Sigmoid colon (tissue), 7 donors: ENCODE data around the gene CDIP1. TPM values are rescaled to one million over a fixed set of nuclear protein-coding genes. Genes with fewer than 3 reads are reported as not detected.

Source experiments
- DNase-seq: peaks from one replicate; pipeline ENCODE4 v3.0.0-alpha.2; 2019
- H3K27ac ChIP-seq, 4 donors: fragments of 200-600 bp; sonication (generic); one replicate each; pipeline ENCODE4 v1.5.1; 2016 to 2019; ENCODE audit warnings: mild to moderate bottlenecking in 1 of 4
- H3K27me3 ChIP-seq, 3 donors: fragments of 200-600 bp; sonication (generic); one replicate each; pipeline ENCODE4 v1.5.1; 2019; ENCODE audit warnings: mild to moderate bottlenecking in 1 of 3
- H3K36me3 ChIP-seq, 4 donors: fragments of 200-600 bp; sonication (generic); one replicate each; pipeline ENCODE4 v1.5.1; 2016 to 2019
- H3K4me1 ChIP-seq, 4 donors: fragments of 200-600 bp; sonication (generic); one replicate each; pipeline ENCODE4 v1.5.1; 2017 to 2019
- H3K4me3 ChIP-seq, 4 donors: fragments of 200-600 bp; sonication (generic); one replicate each; pipeline ENCODE4 v1.5.1; 2017 to 2019; ENCODE audit warnings: mild to moderate bottlenecking in 2 of 4, moderate library complexity in 1 of 4
- H3K9me3 ChIP-seq, 4 donors: fragments of 200-600 bp in 3 of 4; sonication (generic) in 3 of 4; one replicate each; pipeline versions ENCODE4 v1.5.1 to v1.6.1; 2013 to 2019
- EP300 ChIP-seq, 4 donors: sonication (generic); formaldehyde crosslinking; IDR thresholded peaks; one replicate each; pipeline ENCODE4 v1.6.1; 2017; ENCODE audit warnings: antibody characterized with exemption in 4 of 4
- POLR2A ChIP-seq, 2 donors: fragments of 450-650 bp; IDR thresholded peaks; one replicate each; pipeline ENCODE4 v1.6.1; 2016; ENCODE audit warnings: antibody characterized with exemption in 2 of 2, mild to moderate bottlenecking in 2 of 2, moderate library complexity in 2 of 2
- POLR2AphosphoS5 ChIP-seq, 4 donors: sonication (generic); formaldehyde crosslinking; IDR thresholded peaks; one replicate each; pipeline ENCODE4 v1.6.1; 2017; ENCODE audit warnings: antibody characterized with exemption in 4 of 4
- WGBS, 2 donors: extraction: QIAGEN DNeasy Blood & Tissue Kit; methylation state at CpG; one replicate each; pipeline ENCODE4 v1.1.7; 2013; 5-methylcytosine and 5-hydroxymethylcytosine counted together
- intact Hi-C: fragments of 100-400 bp; cut with DNase I; formaldehyde crosslinking; loops from one replicate; pipeline ENCODE4 v1.15.1; 2023
- polyA plus RNA-seq, 3 donors: library from polyadenylated mRNA; stranded (reverse); fragments of 200-250 nt; gene quantifications; one replicate each; pipeline ENCODE4 v1.2.3, GENCODE V29; 2013
- total RNA-seq, 4 donors: library from RNA; depleted of rRNA; stranded (reverse); fragments of >200 nt; gene quantifications; one replicate each; pipeline ENCODE4 v1.1.0, GENCODE V29; 2016
- TF ChIP-seq, protein P1 (sequence below), 4 experiments: fragments of 450-650 bp in 3 of 4; fragments of 200-600 bp in 1 of 4; IDR thresholded peaks; one replicate each; pipeline ENCODE4 v1.5.1; 2016 to 2019; ENCODE audit warnings: antibody characterized with exemption in 4 of 4, mild to moderate bottlenecking in 3 of 4, moderate library complexity in 2 of 4
- donor health status: healthy with polysubstance abuse.
- donor health status: Bipolar disorder and iron deficiency.
- donor health status: healthy.

CDIP1 gene
- total and polyA plus RNA-seq, 7 donors, result 10.8 to 22.4 (median 16.1) TPM

DNA sequence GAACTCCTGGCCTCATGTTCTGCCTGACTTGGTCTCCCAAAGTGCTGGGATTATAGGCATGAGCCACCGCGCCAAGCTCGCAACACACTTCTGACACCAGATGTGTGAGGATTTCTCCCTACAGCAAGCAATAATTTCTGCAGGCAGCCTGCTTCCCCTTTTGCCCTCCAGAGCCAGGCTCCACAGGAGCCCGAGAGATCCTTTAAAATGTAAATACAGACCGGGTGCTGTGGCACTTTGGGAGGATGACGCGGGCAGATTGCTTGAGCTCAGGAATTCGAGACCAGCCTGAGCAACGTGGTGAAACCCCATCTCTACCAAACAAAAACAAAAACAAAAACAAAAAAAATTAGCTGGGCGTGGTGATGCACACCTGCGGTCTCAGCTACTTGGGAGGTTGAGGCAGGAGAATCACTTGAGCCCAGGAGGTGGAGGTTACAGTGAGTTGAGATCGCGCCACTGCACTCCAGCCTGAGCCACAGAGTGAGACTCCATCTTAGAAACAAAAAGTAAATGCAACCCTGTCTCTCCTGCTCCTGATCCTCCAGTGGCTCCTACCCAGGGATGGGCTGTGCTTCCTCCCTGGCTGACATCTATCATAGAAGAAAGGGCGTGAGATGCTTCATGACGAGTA, 32.2 kb upstream of the CDIP1 start:
- 82 to 86% methylated on average over 15 of the region's 15 CpGs for WGBS, 2 donors
- DNase-seq, result no peak
- intact Hi-C loops, result no loop called here

DNA sequence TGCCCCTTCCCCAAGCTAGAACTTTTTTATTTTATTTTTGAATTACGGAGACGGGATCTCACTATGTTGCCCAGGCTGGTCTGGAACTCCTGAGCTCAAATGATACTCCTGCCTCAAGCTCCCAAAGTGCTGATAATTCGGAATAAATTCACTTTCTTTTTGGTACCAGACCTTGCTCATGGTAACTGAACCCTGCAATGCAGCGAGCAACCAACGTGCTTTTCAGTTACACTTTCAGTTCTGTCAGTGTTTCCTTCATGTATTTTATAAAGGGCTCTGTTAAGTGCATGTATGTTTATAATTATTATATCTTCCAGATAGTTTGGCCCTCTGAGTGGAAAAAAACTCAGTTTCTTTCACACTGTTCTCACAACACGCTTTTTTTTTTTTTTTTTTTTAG, 31.5 kb upstream of the CDIP1 start:
- intact Hi-C loops, result no loop called here
- Histone ChIP-seq H3K27ac (no peak overlapping the region), H3K4me3 (no peak overlapping the region), H3K9me3 (no peaks in the 10 kb centered on the region), H3K36me3 (no peaks in the 10 kb centered on the region), H3K27me3 (no peaks in the 10 kb centered on the region), H3K4me1 (no peaks in the 10 kb centered on the region)
- no peak for DNase-seq
- no peak for TF ChIP-seq EP300 (IDR thresholded peaks at IDR 0.05)
- TF ChIP-seq, protein P1, sequence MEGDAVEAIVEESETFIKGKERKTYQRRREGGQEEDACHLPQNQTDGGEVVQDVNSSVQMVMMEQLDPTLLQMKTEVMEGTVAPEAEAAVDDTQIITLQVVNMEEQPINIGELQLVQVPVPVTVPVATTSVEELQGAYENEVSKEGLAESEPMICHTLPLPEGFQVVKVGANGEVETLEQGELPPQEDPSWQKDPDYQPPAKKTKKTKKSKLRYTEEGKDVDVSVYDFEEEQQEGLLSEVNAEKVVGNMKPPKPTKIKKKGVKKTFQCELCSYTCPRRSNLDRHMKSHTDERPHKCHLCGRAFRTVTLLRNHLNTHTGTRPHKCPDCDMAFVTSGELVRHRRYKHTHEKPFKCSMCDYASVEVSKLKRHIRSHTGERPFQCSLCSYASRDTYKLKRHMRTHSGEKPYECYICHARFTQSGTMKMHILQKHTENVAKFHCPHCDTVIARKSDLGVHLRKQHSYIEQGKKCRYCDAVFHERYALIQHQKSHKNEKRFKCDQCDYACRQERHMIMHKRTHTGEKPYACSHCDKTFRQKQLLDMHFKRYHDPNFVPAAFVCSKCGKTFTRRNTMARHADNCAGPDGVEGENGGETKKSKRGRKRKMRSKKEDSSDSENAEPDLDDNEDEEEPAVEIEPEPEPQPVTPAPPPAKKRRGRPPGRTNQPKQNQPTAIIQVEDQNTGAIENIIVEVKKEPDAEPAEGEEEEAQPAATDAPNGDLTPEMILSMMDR (IDR thresholded peaks at IDR 0.05), result no peak
- no peak for TF ChIP-seq POLR2AphosphoS5 (IDR thresholded peaks at IDR 0.05)
- no peak for TF ChIP-seq POLR2A (IDR thresholded peaks at IDR 0.05)
- 74 to 75% methylated on average over 6 of the region's 6 CpGs for WGBS, 2 donors

More for the DNA sequence above, 32.2 kb upstream of the CDIP1 start:
- Histone ChIP-seq H3K27ac (no peak overlapping the region), H3K4me1 (no peaks in the 10 kb centered on the region), H3K27me3 (no peaks in the 10 kb centered on the region), H3K36me3 (no peaks in the 10 kb centered on the region), H3K4me3 (no peak overlapping the region), H3K9me3 (no peaks in the 10 kb centered on the region)
- TF ChIP-seq EP300 (IDR thresholded peaks at IDR 0.05) (no peak), POLR2A (IDR thresholded peaks at IDR 0.05) (no peak), POLR2AphosphoS5 (IDR thresholded peaks at IDR 0.05) (no peak)
- TF ChIP-seq, protein P1 (IDR thresholded peaks at IDR 0.05), result no peak

DNA sequence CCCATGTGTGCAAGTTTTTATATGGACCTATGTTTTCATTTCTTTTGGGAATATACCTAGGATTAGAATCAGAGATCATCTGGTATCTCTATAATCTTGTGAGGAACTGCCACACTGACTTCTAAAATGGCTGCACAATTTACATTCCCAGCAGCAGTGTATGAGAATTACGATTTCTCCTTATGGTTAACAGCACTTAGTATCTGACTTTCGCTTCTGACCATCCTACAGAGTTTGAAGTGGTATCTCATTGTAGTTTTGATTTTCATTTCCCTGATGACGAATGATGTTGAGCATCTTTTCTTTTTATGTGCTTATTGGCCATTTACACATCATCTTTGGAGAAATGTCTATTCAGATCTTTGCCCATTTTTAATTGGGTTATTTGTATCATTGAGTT, 27.6 kb upstream of the CDIP1 start:
- Histone ChIP-seq H3K27me3 (no peaks in the 10 kb centered on the region), H3K9me3 (no peaks in the 10 kb centered on the region), H3K27ac (no peak overlapping the region), H3K4me1 (no peaks in the 10 kb centered on the region), H3K4me3 (no peak overlapping the region), H3K36me3 (no peaks in the 10 kb centered on the region)
- 67 to 82% methylated on average over 3 of the region's 3 CpGs for WGBS, 2 donors
- TF ChIP-seq POLR2AphosphoS5 (IDR thresholded peaks at IDR 0.05) (no peak), EP300 (IDR thresholded peaks at IDR 0.05) (no peak), POLR2A (IDR thresholded peaks at IDR 0.05) (no peak)
- TF ChIP-seq, protein P1 (IDR thresholded peaks at IDR 0.05), result no peak
- intact Hi-C loops, result no loop called here
- no peak for DNase-seq

DNA sequence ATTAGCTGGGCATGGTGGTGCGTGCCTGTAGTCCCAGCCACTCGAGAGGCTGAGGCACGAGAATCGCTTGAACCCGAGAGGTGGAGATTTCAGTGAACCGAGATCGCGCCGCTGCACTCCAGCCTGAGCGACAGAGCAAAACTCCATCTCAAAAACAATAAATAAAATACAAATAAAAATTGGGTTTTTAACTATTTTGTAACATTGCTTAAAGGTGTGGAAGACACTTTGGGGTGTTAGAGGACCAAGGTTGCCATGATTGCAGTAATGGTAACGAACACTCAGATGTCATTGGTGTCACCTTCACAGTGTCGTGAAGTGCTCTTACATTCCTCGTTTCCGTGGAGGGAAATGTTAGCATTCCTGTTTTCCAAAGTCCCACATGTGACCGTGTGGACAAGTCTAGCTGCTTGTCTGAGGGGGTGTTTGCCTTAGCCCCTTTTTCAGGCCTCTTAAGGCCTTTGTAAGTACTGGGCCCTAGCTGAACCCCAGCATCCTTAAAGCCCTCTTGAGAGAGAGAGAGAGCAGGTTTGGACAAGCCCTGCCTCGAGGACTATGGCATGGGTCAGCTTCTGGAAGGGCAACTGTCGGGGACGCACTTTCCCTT, 26.2 kb upstream of the CDIP1 start:
- WGBS, 2 donors, result 87 to 88% methylated on average over 18 of the region's 18 CpGs
- intact Hi-C loops, result no loop called here
- Histone ChIP-seq H3K4me3 (no peak overlapping the region), H3K27ac (no peak overlapping the region), H3K9me3 (no peaks in the 10 kb centered on the region), H3K27me3 (no peaks in the 10 kb centered on the region), H3K4me1 (no peaks in the 10 kb centered on the region), H3K36me3 (no peaks in the 10 kb centered on the region)
- DNase-seq, result no peak
- TF ChIP-seq, protein P1 (IDR thresholded peaks at IDR 0.05), result no peak
- TF ChIP-seq POLR2AphosphoS5 (IDR thresholded peaks at IDR 0.05) (no peak), POLR2A (IDR thresholded peaks at IDR 0.05) (no peak), EP300 (IDR thresholded peaks at IDR 0.05) (no peak)
